IPS-20b (cell line): Measurements from ENCODE around the gene CCDC57.

Source experiments
- H3K27ac ChIP-seq: one replicate; pipeline ENCODE4 v1.5.1; 2013; ENCODE audit warnings: low read length
- H3K27me3 ChIP-seq: 2 replicates; pipeline ENCODE4 v1.6.1; 2013; ENCODE audit warnings: mild to moderate bottlenecking, low read length, inconsistent platforms; ENCODE audit not compliant: insufficient read depth
- H3K36me3 ChIP-seq: 2 replicates; pipeline ENCODE4 v1.6.1; 2013; ENCODE audit warnings: low read depth, mild to moderate bottlenecking, inconsistent platforms, low read length, moderate library complexity; ENCODE audit not compliant: insufficient read depth
- H3K4me1 ChIP-seq: 2 replicates; pipeline ENCODE4 v1.6.1; 2013; ENCODE audit warnings: mild to moderate bottlenecking, control low read depth, inconsistent platforms, low read length, moderate library complexity; ENCODE audit not compliant: insufficient read depth
- H3K4me3 ChIP-seq: 2 replicates; pipeline ENCODE4 v1.5.1; 2013; ENCODE audit warnings: mild to moderate bottlenecking, low read length, inconsistent platforms
- H3K9ac ChIP-seq: 2 replicates; pipeline ENCODE4 v1.6.1; 2013; ENCODE audit warnings: low read depth, mild to moderate bottlenecking, inconsistent platforms, low read length, moderate library complexity
- H3K9me3 ChIP-seq: 2 replicates; pipeline ENCODE4 v1.6.1; 2013; ENCODE audit warnings: mild to moderate bottlenecking, low read depth, low read length, inconsistent platforms; ENCODE audit not compliant: insufficient read depth

The CCDC57 gene

DNA sequence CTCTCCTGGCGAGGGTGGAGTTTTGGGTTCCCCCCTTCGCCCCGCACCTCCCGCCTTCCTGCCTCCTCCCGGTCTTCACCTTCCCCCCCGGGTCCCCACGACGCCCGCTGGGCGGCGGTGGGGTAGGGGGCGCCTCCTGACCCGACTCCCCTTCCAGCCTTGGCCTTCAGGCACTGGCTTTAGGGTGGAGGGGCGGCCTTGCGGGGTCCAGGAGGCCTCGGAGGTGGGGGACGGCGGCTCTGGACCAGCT is 18.6 kb upstream of the CCDC57 start:
- 0 out of 2 replicates have a peak, but pooled peaks cover 3% of the 10 kb centered on the region for H3K4me1 ChIP-seq
- peaks cover 62% of the 10 kb centered on the region for H3K27me3 ChIP-seq
- H3K36me3 ChIP-seq, result no peaks in the 10 kb centered on the region
- H3K9me3 ChIP-seq, result no peaks in the 10 kb centered on the region
- H3K27ac ChIP-seq, result no peak overlapping the region
- peak overlapping the region; percentile 59 for H3K4me3 ChIP-seq
- H3K9ac ChIP-seq, result no peak overlapping the region

DNA sequence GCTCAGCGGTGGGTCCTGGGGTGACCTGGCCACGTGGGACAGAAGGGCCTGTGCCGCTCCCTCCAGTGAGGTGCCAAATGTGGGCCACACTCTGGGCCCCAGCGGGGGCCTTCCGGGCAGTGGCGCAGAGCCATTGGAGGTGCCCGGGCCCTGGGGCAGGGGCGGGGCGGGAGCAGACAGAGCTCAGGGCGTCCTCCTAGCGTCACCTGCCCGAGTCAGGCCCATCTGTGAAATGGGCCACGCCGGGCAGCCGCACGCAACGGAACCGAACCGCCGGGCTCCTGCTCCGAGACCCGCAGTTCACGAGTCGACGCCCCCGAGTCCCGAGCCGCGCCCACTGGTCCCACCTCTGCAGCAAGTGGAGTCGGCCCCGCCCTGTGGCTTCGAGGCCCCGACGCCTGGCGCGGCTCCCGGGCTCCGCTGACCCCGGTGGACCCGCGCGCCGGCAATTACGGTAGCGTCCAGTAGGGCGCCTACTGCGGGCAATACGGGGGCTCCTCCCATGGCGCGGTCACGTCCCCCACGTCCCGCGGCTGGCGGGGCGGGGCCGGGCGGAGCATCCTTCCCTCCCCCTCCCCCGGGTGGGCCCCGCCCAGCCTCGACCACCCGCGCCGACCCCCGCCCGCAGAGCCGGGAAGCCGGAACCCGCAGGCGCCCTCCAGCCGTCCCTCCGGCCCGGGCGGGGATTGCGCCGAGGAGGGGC is 18.1 kb upstream of the CCDC57 start:
- Histone ChIP-seq H3K4me1 (no peaks in the 10 kb centered on the region), H3K4me3 (peak overlapping the region; percentile 59; the same call in 1 of the 2 replicates), H3K9ac (no peak overlapping the region), H3K27me3 (peaks cover 64% of the 10 kb centered on the region), H3K36me3 (no peaks in the 10 kb centered on the region), H3K9me3 (no peaks in the 10 kb centered on the region), H3K27ac (no peak overlapping the region)

DNA sequence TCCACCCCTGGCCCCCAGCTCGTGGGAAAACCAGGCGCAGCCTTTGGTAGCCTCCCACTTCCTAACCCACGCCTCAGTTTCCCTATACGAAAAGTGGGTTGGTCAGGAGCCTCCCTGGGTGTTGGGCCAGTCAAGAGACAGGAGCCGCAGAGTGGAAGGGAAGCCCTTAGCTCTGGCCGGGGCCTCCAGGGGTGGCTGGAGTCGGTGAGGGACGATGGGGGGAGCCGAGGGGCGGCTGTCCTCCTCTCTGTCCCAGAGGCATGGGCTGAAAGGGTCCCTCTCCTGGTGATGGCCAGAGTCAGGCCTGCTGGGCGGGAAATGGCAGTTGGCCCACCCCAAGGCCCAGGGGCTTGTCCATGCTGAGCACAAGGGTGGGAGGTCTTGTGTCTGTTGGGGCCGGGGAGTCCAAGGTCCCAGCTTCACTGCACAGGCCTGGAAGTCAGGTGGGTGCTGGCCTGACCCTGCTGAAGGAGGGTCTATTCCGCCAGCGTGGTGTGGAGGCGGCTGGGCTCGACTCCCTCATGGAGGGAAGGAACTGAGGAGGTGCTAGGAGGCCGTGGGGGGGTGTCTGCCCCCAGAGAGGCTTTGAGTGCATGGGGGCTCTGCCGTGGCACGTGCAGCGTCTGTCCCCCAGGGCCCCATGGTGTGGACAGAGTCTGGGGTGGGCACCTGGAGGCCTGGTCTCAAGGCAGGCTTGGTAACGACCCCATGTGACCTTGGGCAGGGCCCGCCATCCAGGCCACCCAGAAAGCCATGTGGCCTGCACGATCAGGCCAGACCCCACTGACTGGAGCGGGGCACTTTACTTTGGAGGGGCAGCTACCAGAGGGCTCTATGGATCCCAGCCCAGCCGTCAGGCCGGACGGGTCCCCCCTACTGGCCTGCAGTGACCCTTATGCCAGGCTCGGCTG is 17.3 kb upstream of the CCDC57 start:
- H3K9me3 ChIP-seq, result no peaks in the 10 kb centered on the region
- no peak overlapping the region for H3K9ac ChIP-seq
- H3K27ac ChIP-seq, result no peak overlapping the region
- no peaks in the 10 kb centered on the region for H3K4me1 ChIP-seq
- peaks cover 64% of the 10 kb centered on the region for H3K27me3 ChIP-seq
- no peaks in the 10 kb centered on the region for H3K36me3 ChIP-seq
- peak overlapping the region; percentile 22; the same call in 1 of the 2 replicates for H3K4me3 ChIP-seq

DNA sequence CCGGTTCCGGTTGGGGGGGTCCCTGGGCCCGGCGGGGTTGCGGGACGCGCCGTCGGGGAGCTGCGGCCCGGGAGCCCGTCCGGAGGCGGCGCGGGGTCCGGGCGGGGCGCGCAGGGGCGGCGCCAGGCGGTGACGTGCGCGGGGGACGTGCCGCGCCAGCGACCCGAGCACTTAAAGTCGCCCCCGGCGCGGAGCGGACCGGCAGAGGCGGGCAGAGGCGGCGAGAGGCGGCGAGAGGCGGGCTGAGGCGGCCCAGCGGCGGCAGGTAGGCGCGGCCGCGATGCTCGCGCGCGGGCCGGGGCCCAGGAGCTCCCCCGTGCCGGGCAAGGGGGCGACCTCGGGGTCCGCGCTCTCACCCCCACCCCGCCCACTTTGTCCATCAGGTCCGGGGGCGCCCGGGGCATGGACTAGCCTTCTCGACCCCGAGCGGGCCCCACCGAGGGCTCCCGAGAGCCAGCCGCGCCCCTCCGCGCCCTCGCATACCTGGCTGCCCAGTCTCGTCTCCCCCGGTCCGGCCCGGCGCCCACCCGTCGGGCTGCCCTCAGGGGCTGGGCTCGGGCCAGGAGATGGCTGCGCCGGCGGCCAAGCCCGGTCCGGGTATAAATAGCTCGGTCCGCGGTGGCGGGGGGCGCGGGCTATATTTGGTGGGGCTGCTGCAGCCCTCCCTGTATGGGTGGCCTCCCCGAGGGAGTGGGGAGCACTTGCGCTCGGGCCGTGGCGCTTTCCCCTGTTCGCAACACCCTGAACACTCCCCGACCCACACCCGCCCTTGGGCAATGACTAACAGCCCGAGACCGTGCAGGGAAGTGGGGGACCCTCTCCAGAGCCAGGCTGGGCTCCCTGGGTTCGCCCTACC is 16.4 kb upstream of the CCDC57 start, which contains the start of gene SLC16A3:
SLC16A3 (plus strand) TSS at position 201 of the 856 bp plus-strand sequence. CDS start 6,967 bp downstream, outside the sequence.
- Histone ChIP-seq H3K27me3 (peaks cover 64% of the 10 kb centered on the region), H3K4me3 (peak within 1 kb of the TSS; percentile 30; the same call in 1 of the 2 replicates), H3K9me3 (no peaks in the 10 kb centered on the region), H3K4me1 (no peaks in the 10 kb centered on the region), H3K9ac (no peak within 1 kb of the TSS), H3K36me3 (no peaks in the 10 kb centered on the region), H3K27ac (no peak within 1 kb of the TSS)

DNA sequence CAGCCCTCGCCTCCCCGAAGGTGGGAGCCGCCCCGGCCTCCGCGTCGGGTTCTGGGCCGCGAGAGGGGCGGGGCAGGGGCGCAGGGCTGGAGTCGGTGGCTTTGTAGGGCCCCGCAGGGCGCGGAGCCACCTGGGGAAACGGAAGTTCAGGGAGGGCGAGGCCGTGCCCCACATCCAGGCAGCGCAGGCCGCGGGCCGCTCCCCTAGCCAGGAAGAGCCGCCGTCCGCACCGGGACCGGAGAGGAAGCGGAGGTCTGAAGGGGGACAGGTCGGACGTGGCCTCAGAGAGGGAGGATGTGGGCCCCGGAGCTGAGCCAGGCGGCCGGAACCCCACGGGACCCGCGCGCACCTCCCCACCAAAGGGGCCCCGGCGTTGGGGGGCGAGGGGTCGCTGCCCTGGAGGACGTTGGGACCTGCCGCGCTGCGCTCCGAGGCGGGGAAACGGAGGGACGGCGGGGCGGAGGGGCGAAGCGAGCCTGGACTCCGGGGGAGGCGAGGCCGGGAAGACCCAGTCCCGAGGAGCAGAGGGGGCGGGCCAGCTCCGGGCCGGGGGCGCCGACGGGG is 15.7 kb upstream of the CCDC57 start:
- no peak overlapping the region for H3K9ac ChIP-seq
- no peaks in the 10 kb centered on the region for H3K9me3 ChIP-seq
- no peak overlapping the region for H3K27ac ChIP-seq
- peaks cover 64% of the 10 kb centered on the region for H3K27me3 ChIP-seq
- H3K4me1 ChIP-seq, result no peaks in the 10 kb centered on the region
- H3K4me3 ChIP-seq, result peak overlapping the region; percentile 30; the same call in 1 of the 2 replicates
- no peaks in the 10 kb centered on the region for H3K36me3 ChIP-seq

DNA sequence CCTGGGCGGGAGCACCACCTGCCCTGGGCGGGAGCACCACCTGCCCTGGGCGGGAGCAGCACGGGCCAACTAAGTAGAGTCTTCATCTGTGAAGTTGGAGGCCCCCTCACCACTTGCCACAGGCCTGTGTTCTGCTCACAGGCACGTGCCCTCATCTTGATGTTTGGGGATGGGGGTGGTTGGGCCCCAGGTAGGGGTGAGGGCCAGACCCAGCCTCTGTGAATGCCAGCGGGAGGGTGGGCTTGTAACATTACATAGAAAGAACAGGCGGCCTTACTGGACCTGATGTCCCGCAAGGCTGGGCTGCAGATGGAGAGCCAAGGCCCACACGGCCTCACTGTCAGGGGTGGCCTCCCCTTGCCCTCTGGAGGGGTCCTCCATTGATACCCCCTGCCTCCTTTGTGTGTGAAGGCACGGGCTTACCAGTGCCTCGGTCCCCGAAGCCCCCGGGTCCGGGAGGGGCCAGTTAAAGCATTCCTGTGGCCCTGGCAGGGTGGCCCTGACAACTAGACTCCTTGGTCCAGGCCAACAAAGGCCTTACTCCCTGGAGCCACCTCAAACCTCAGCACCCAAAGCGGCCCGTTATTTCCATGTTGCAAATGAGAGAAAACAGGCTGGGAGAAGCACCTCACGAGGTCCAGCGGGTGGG is 15.1 kb upstream of the CCDC57 start:
- peaks cover 64% of the 10 kb centered on the region for H3K27me3 ChIP-seq
- no peaks in the 10 kb centered on the region for H3K9me3 ChIP-seq
- H3K9ac ChIP-seq, result no peak overlapping the region
- H3K4me1 ChIP-seq, result no peaks in the 10 kb centered on the region
- H3K27ac ChIP-seq, result no peak overlapping the region
- peak overlapping the region; percentile 30; the same call in 1 of the 2 replicates for H3K4me3 ChIP-seq
- H3K36me3 ChIP-seq, result no peaks in the 10 kb centered on the region

DNA sequence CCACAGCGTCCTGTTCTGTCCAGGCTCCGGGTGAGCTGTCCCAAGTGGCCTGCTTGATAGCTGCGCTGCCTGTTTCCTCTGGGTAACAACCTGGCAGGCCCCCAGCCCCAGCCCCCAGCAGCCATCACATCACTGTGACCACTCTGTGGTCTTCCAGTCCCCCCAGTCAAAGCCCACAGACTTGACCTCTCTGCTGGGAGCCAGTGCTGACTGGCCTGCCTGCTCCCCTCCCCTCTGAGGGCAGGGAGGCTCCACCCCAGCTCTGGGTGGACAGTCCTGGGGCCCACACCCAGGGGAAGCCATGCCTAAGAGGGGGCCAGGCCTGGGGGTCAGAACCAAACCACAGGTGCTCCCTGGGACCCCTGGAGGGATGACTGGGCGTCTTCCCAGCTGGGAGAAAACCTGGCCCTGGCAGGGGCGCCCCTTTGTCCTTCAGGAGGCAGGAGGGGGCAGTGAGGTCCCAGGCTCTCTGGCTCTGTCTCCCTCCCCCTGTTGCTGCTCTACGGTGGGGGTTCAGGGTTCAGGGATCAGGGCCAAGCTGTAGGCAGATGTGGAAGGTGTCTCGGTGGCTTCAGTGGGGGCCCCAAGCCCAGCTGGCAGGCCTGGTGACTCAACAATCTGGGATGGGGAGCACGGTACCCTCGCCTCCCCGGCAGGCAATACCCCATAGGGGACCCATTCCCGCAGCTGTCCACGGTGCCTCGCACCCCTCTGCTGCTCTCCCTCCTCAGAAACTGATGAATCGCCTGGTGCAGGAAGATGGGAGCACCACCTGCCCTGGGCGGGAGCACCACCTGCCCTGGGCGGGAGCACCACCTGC is 14.4 kb upstream of the CCDC57 start:
- no peak overlapping the region for H3K4me3 ChIP-seq
- no peak overlapping the region for H3K9ac ChIP-seq
- no peaks in the 10 kb centered on the region for H3K9me3 ChIP-seq
- H3K27me3 ChIP-seq, result peaks cover 58% of the 10 kb centered on the region
- no peak overlapping the region for H3K27ac ChIP-seq
- H3K36me3 ChIP-seq, result no peaks in the 10 kb centered on the region
- H3K4me1 ChIP-seq, result no peaks in the 10 kb centered on the region

DNA sequence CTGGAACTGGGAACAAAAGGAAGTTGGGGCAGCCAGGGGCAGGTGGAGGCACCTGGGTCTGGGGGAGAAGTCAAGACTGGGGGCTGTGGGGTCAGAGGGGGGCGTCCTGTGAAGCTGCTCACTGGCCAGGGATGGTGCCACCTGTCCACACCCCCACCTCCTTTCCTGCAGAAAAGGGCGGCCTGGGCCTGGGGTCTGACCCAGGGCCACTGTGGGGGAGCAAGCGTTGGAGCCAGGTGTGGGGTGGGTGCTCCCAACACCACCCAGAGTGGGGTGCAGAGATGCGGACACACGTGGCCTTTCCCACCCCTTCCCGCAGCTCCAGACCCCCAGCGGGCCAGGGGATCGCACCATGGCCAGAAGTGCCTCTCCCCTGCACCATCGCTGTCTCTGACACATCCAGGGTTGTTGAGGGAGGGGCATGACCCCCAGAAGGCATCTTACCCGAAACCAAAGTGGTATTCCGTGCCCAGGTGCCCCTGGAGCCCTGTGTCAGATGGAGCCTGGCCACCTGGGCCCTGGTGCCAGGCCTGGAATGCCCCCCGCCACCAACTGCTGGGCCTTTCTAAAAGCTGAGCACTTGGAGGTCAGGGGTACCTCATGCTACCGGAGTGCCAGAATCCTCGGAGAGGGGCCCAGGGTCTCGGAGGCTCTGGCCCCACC is 13.6 kb upstream of the CCDC57 start:
- Histone ChIP-seq H3K9me3 (no peaks in the 10 kb centered on the region), H3K27me3 (peaks cover 55% of the 10 kb centered on the region), H3K9ac (no peak overlapping the region), H3K36me3 (no peaks in the 10 kb centered on the region), H3K27ac (no peak overlapping the region), H3K4me1 (no peaks in the 10 kb centered on the region), H3K4me3 (no peak overlapping the region)

DNA sequence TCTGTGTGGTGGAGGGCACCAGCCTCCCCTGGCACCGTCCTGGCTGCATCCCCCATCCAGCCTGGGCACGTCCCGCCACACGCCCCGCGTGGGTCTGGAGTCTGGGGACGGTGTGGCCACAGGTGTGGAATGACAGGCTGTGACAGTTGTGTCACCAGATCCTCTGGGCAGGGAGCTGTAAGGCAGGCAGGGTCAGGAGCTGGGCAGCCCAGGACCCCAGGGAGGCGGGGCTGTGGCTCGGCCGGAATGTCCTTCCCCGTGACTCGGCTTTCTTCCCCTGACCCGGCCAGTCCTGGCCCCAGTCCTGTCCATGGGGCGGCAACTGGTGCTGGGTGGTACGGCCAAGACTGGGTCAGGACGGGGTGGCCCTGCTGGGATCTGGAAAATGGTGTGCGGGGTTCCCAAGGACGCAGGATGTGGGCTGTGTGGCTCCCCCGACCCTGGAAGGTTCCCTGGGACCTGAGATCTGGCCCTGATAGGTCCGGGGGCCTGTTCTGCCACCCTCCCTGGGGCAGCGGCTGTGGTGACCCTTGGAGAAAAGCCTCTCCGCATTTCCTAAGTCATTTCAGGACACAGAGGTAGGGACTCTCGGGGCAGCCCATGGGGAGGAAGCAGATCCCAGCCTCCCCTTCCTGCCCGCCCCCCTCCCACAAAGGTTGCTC is 12.9 kb upstream of the CCDC57 start:
- Histone ChIP-seq H3K4me1 (no peaks in the 10 kb centered on the region), H3K4me3 (no peak overlapping the region), H3K36me3 (no peaks in the 10 kb centered on the region), H3K27me3 (peaks cover 50% of the 10 kb centered on the region), H3K9me3 (no peaks in the 10 kb centered on the region), H3K27ac (no peak overlapping the region), H3K9ac (no peak overlapping the region)

DNA sequence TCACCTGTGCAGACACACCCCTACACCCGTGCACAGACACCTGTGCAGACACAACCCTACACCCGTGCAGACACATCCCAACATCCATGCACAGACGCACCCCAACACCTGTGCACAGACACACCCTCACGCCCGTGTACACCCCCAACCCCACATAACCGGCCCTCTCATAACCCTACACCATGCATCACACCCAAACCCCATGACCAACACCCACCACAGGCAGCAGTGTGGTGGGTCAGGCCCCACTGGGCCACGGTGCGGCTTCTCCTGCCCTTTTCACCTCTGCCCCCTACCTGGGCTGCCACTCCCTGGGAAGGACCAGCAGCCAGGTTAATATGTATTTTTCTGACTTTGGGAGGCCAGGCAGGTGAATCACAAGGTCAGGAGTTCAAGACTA is 12.0 kb upstream of the CCDC57 start:
- H3K27me3 ChIP-seq, result peaks cover 41% of the 10 kb centered on the region
- no peaks in the 10 kb centered on the region for H3K4me1 ChIP-seq
- H3K9me3 ChIP-seq, result no peaks in the 10 kb centered on the region
- no peak overlapping the region for H3K9ac ChIP-seq
- no peak overlapping the region for H3K4me3 ChIP-seq
- H3K36me3 ChIP-seq, result no peaks in the 10 kb centered on the region
- no peak overlapping the region for H3K27ac ChIP-seq
